Stimulated activated CD8-positive, alpha-beta memory T cell treated with anti-CD3 and anti-CD28 coated beads, Interleukin-7, amount 100 ng/mL, for 4 hours (primary cell): Measurements from ENCODE around the gene CTTNBP2.

Source experiments
- DNase-seq, 2 donors: peaks; one replicate each; pipeline ENCODE4 v3.0.0-alpha.2; 2020; ENCODE audit warnings: low read depth in 2 of 2

Gene CTTNBP2

DNA sequence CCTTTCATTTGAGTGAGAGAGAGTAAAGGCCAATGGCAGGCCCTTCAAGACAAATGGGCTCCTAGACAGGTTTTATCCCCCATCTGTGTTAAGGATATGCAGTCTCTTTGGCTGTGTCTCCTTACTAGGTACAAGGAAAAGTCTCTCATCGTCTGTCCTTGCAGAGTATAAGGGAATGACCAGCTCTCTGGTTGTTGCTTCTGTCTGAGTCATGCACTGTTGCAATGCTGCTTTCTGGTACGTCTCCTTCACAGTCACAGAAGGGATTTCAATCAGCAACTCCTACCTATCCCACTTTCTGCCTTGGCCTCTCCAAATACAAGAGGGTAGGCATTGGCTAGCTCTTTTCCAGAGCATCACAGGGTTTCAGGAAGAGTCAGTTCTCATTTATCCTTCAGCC, 48.1 kb downstream of the CTTNBP2 start:
- no peak for DNase-seq

GRCh38 chr7:117824592-117824991, 48.6 kb downstream of the CTTNBP2 start:
- DNase-seq, result no peak

GRCh38 chr7:117819558-117819957, 53.7 kb downstream of the CTTNBP2 start:
- no peak for DNase-seq

DNA sequence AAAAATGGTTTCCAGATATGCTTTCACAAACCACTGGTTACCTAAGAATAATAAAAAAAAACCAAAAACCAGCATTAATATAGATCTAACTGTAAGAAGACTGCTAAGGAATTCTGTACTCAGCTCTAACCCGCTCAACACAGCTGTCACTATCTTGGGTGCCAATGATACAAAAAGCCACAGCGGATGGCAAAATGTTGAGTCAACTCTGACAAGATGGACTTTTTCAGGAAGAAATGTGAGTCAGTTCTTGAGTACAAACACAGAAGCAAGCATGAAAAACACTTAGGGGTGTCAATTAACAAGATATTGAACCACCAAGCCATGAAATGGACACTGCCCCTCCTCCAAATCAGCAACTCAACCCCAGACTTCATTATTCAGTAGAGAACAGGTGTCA, 55.0 kb downstream of the CTTNBP2 start:
- DNase-seq, result no peak

DNA sequence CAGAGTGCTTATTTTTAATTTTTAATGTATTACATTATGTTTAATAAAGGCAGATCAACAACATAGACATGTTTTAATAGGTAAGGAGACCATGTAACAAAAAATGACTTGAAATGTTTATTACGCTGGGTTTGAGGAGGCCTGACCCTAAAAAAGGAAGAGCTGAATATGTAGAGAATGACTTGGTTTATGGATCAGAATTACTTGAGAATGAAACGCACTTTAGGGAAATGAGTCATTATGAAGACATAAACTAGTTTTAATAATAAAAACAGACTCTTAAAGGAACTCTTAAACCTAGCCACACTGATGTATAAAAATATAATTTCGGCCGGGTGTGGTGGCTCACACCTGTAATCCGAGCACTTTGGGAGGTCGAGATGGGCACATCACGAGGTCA, 56.5 kb downstream of the CTTNBP2 start:
- DNase-seq, result no peak

DNA sequence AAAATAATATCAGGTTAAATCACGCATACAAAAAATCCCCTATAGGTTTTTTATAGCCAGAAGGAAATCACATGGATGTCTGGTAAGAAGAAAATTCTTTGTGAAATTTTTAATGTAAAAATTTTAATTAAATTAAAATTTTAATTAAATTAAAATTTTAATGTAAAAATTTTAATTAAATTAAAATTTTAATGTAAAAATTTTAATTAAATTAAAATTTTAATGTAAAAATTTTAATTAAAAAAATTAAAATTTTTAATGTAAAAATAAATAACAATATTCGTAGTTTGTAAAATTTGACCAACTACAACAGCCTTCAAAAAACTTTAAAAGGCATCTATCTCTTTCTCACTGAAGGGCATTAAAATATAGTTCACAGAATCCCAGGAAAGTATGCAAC, 61.5 kb downstream of the CTTNBP2 start:
- no peak for DNase-seq

GRCh38 chr7:117810642-117811512, 62.4 kb downstream of the CTTNBP2 start:
- no peak for DNase-seq

GRCh38 chr7:117809958-117810357, 63.3 kb downstream of the CTTNBP2 start:
- no peak for DNase-seq

DNA sequence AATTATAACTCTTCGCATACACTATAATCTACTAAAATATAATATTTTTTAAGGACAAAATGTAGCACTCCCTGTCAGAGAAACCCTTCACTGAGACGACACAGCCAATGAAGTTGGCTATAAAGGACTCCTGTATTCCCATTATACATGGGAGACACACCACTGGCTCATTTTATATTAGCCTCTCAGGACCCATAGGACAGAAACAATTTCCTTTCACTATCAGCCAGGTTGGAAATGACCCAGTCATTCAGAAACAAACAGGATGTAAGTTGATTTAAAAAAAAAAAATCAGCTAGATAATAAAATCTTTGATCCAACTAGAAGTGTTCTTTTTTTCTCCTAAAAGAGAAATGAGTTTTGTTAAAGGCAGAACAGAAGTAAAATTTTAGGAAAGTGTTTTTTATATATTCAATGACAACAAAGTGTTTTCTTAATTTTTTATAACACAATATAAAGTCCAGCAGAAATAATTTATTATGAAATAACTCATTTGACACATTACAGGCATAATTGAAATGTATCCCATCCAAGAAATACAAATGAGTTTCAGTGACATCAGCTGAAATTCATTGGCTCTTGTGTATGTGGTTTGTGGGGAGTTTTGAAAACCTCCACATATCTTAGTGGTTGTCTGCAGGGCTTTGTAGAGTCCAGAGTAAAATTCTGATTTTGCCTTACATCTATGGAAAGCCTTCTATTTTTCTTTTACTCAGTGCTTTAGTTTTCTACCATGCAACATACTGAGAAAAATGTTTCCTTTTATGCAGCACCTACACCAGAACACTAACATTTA, 64.1 kb downstream of the CTTNBP2 start:
- no peak for DNase-seq

DNA sequence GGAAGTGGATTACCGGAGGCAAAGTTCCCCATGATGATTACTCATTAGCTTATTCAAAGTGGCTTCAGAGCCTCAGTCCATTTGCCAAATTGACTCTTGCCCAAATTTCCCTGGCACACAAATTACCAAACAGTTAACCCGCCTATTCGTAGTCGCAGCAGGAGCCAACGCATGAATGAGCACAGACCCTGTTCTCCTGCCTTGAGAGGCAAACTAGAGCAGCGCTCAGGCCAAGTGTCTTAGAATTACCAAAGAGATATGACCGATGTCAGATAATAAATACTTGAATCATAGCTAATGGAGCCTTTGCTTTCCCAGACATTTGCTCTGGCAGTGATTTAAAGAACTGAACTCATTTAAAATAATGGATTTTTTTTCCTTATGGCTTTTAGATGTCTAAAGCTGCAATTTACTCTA, 64.9 kb downstream of the CTTNBP2 start:
- no peak for DNase-seq

GRCh38 chr7:117807676-117808075, 65.6 kb downstream of the CTTNBP2 start:
- no peak for DNase-seq

GRCh38 chr7:117806011-117806410, 67.2 kb downstream of the CTTNBP2 start:
- no peak for DNase-seq

- DNase-seq, result no peak
Measured at GRCh38 chr7:117805241-117805640, 68.0 kb downstream of the CTTNBP2 start.

GRCh38 chr7:117803476-117803875, 69.8 kb downstream of the CTTNBP2 start:
- DNase-seq, result no peak

DNA sequence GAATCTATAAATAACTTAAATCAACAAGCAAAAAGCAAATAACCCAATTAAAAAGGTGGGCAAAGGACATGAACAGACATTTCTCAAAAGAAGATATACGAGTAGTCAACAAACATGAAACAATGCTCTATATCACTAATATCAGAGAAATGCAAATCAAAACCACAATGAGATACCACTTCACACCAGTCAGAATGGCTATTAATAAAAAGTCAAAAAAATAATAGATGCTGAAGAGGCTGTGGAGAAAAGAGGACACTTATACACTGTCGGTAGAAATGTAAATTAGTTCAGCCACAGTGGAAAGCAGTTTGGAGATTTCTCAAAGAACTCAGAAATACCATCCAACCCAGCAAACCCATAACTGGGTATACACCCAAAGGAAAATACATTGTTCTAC, 70.6 kb downstream of the CTTNBP2 start:
- no peak for DNase-seq

- no peak for DNase-seq
Measured at GRCh38 chr7:117800841-117801240, 72.4 kb downstream of the CTTNBP2 start.

GRCh38 chr7:117800406-117800805, 72.8 kb downstream of the CTTNBP2 start:
- no peak for DNase-seq

GRCh38 chr7:117796889-117797288, 76.4 kb downstream of the CTTNBP2 start:
- no peak for DNase-seq

- no peak for DNase-seq
Measured at GRCh38 chr7:117793976-117794375, 79.3 kb downstream of the CTTNBP2 start.

DNA sequence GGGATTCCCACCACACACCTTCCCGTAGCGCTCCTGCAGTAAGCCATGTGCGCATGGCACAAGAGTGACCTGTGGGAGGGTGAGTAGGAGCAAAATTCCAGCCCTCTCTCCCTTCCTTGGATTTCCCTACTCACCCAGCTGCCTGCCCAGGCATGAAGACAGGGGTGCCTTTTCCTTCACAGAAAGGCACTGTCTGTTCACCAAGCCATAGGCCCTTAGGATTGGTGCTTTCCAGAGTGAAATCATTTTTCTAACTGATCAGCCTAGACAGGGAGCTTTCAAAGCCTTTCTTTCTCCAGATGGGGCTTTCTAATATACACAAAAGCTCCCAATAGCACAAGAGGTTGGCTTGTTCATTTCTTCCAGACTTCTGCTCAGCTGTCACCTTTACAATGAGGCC, 79.7 kb downstream of the CTTNBP2 start:
- DNase-seq, result no peak

GRCh38 chr7:117791877-117792780, 81.1 kb downstream of the CTTNBP2 start:
- DNase-seq, result no peak

DNA sequence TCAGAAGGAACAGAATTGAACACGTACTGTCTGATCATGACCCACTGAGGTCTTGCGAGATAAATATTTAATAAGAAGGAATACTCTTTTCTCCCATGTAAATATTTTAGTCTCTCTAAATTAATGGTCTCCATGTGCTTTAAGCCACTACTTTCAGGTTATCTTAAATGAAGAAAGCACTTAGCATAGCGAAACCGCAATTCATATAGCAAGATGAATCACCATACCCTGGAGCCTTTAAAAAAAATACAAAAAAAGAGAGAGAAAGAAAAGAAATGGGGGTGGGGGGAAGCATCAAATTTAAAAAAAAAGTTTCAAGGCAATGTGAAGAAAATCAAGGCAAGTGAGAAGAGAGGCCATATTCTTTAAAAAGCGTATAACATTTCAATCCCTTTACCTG, 82.5 kb downstream of the CTTNBP2 start:
- DNase-seq, result no peak
